ENCODE data around the gene FAIM2.

FAIM2 gene

DNA sequence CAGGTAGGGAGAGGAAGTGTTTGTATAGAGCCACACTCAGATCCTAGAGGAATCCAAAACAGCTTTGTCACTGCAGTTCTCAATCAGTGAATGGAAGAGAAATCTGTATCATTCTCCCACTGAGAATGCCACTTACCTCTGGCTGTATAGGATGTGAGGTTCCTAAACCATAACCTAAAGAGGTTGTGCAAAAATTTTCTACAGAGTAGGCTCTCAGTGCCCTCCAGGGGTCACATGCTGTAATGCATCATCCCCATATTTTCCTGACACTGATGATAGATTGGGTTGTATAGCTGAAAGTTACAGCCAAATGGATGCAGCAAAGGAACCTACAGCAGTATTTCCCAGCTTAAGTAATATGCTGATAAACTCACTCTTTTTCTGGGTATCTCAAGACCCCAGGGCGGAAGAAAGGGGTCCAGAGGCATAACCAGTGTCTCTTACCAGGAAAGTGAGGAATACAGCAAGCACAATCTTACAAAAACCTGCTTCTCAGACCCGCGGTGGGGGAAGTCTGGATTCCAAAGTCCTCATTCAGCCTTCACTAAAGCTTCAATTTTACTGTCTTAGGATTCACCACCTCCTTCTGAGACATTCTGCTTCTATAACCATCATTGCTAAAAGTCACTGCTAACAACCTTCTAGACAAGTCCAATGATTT is 64.6 kb downstream of the FAIM2 start:
- peak; percentile 52 for DNase-seq
- TF ChIP-seq CTCF (IDR thresholded peaks at IDR 0.05; ENCODE audit: low read depth, low read length) = peak; percentile 93
- Histone ChIP-seq H3K4me1 (peaks cover 5% of the 10 kb centered on the region), H3K27me3 (no peaks in the 10 kb centered on the region), H3K4me3 (ENCODE audit: low read depth, low read length) (no peak overlapping the region), H3K36me3 (no peaks in the 10 kb centered on the region), H3K9me3 (no peaks in the 10 kb centered on the region)

DNA sequence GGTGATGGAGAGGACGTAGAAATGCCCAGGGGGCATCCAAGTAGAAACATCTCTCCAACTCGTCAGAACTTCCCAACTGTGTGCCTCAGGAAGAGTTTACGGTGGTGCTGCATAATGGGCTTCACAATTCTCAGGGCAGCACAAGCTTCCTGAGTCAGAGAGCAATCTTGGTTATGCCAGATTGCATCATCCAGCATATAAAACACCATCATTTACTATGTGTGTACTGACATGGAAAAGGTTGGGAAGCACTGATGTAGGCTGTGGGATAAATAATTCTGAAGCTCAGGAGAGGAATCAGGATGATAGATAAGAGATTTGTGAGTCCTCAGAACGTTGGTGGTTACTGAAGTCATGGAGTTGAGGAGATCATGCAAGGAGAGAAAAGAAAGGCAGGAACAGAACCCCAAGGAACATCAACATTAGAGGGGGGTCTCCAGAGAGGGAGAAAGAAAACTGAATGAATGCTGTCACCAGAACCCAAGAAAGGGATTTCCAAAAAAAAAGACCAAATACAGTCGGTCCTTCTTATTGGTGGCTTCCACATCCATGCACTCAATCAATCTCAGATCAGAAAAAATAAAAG is 70.8 kb downstream of the FAIM2 start:
- Histone ChIP-seq H3K9me3 (no peaks in the 10 kb centered on the region), H3K36me3 (no peaks in the 10 kb centered on the region), H3K4me3 (ENCODE audit: low read depth, low read length) (no peak overlapping the region), H3K4me1 (no peaks in the 10 kb centered on the region), H3K27me3 (no peaks in the 10 kb centered on the region)
- no peak for TF ChIP-seq CTCF (IDR thresholded peaks at IDR 0.05; ENCODE audit: low read depth, low read length)
- no peak for DNase-seq

- no peak for DNase-seq
- Histone ChIP-seq H3K36me3 (no peaks in the 10 kb centered on the region), H3K4me1 (peaks cover 4% of the 10 kb centered on the region; the same call in 1 of the 2 replicates), H3K4me3 (ENCODE audit: low read depth, low read length) (no peak overlapping the region), H3K27me3 (no peaks in the 10 kb centered on the region), H3K9me3 (no peaks in the 10 kb centered on the region)
- TF ChIP-seq CTCF (IDR thresholded peaks at IDR 0.05; ENCODE audit: low read depth, low read length) = no peak
Measured at GRCh38 chr12:49831717-49832116, 72.0 kb downstream of the FAIM2 start.

DNA sequence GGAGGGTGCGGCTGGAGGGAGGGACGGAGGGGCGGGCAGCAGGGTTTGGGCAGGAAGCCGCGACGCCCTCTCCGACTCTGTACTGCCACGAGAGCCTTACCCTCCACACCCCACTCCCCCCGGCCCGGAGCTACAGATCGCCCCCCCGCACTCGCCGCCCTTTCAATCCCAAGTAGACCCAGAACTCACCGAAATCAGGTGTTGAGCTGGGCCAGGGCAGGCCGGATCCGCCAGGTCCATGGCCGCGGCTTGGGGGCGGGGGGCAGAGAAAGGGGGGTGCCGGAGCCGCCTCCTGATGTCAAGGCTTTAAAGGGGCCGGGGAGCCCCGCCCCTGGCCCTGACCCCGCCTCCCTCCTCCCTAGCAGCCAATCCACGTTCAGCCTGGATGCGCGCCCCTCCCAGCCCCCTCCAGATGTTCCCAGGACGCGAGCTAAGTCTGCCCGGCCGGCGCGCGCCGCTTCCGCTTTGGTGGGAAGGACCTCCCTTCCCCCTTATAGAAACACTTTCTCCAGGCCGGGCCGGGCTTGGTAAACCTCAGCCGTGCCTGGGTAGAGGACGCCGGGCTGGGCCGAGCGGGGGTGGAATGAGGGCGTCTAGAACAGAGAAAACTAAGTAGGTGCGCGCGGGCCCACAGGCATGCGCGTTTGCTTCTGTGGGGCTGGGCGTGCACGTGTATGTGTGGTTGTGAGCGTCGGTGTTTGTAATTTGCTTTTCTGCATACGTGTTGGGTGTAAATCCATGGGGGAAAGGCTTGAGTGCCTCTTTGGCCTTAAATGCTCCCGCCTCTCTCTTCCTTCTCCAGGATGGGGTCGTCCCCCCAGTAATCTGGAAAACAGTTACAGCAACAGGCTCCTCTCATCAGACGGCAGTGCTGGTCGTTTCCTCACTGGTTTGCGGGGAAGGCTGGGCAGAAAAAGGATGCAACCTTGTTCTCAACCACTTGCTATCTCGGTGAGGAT is 75.3 kb downstream of the FAIM2 start, which contains the start of gene NCKAP5L:
Gene NCKAP5L, minus strand, starts transcription at position 281 of the 959 bp plus-strand sequence. CDS start 24,369 bp downstream, outside the sequence.
- Histone ChIP-seq H3K36me3 (no peaks in the 10 kb centered on the region), H3K4me1 (peaks cover 9% of the 10 kb centered on the region; the same call in 1 of the 2 replicates), H3K4me3 (ENCODE audit: low read depth, low read length) (peak within 1 kb of the TSS; percentile 82), H3K9me3 (no peaks in the 10 kb centered on the region), H3K27me3 (no peaks in the 10 kb centered on the region)
- peak; percentile 99 for DNase-seq
- no peak for TF ChIP-seq CTCF (IDR thresholded peaks at IDR 0.05; ENCODE audit: low read depth, low read length)

- TF ChIP-seq CTCF (IDR thresholded peaks at IDR 0.05; ENCODE audit: low read depth, low read length) = no peak
- Histone ChIP-seq H3K9me3 (no peaks in the 10 kb centered on the region), H3K4me1 (peaks cover 9% of the 10 kb centered on the region; the same call in 1 of the 2 replicates), H3K27me3 (no peaks in the 10 kb centered on the region), H3K4me3 (ENCODE audit: low read depth, low read length) (peak overlapping the region; percentile 82), H3K36me3 (no peaks in the 10 kb centered on the region)
- DNase-seq = peak; percentile 85
Measured at GRCh38 chr12:49827401-49828099, 76.2 kb downstream of the FAIM2 start.
